Measurements from ENCODE around the gene HIPK2. TPM values are rescaled to one million over a fixed set of nuclear protein-coding genes. Genes with fewer than 3 reads are reported as not detected.

HIPK2 gene
- total and polyA plus RNA-seq, 2 experiments from 2014 or later: 7.3 to 16.9 TPM

DNA sequence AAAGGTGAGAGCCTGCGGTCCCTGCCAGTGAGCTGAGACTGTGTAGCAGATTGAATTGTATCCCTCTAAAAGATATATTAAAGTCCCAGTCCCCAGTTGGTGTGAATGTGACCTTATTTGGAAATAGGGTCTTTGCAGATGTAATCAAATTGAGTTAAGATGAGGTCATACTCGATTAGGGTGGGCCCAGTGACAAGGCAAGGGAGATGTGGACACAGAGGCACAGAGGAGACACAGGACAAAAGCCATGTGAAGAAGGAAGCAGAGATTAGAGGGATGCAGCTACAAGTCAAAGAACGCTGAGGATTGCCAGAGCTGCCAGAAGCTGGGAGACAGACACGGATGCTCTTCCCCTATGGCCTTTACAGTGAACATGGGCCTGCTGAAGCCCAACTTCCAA is 150.0 kb downstream of the HIPK2 start:
- no peak overlapping the region for H3K27ac Mint-ChIP-seq
- H3F3A ChIP-seq (replicated peaks; ENCODE audit: low read depth): no peaks in the 10 kb centered on the region
- no peaks in the 10 kb centered on the region for H3K27me3 ChIP-seq (ENCODE audit: insufficient read depth)
- no peak overlapping the region; the same call in 1 of the 2 replicates for H3K27ac ChIP-seq (ENCODE audit: low read depth)
- ATAC-seq (no peak), DNase-seq (ENCODE audit: low spot score) (no peak)
- H2AFZ ChIP-seq: no peak overlapping the region
- H4K20me1 ChIP-seq (replicated peaks; ENCODE audit: insufficient read depth): no peaks in the 10 kb centered on the region
- no peaks in the 10 kb centered on the region for H3K9me2 ChIP-seq (ENCODE audit: insufficient read depth)
- H3K36me3 Mint-ChIP-seq (ENCODE audit: low read depth): peaks cover 25% of the 10 kb centered on the region
- H3K4me2 ChIP-seq: no peak overlapping the region
- H3K79me2 ChIP-seq (replicated peaks; ENCODE audit: insufficient read depth): no peaks in the 10 kb centered on the region
- H3K9me3 Mint-ChIP-seq: no peaks in the 10 kb centered on the region; the same call in 2 of the 3 replicates
- H3K4me1 Mint-ChIP-seq: peaks cover 10% of the 10 kb centered on the region
- no peak overlapping the region for H3K4me3 Mint-ChIP-seq
- no peaks in the 10 kb centered on the region for H3K36me3 ChIP-seq (ENCODE audit: insufficient read depth)
- H3K4me1 ChIP-seq (ENCODE audit: insufficient read depth): peaks cover 3% of the 10 kb centered on the region; the same call in 1 of the 2 replicates
- peaks cover 6% of the 10 kb centered on the region for H3K27me3 Mint-ChIP-seq (ENCODE audit: insufficient read depth, low read depth, poor library complexity)
- no peak for TF ChIP-seq ZNF114 (CRISPR knock-in tag; IDR thresholded peaks at IDR 0.05)
- no peak for TF ChIP-seq JUNB (IDR thresholded peaks at IDR 0.05; ENCODE audit: unreplicated experiment)
- TF ChIP-seq, protein P1, sequence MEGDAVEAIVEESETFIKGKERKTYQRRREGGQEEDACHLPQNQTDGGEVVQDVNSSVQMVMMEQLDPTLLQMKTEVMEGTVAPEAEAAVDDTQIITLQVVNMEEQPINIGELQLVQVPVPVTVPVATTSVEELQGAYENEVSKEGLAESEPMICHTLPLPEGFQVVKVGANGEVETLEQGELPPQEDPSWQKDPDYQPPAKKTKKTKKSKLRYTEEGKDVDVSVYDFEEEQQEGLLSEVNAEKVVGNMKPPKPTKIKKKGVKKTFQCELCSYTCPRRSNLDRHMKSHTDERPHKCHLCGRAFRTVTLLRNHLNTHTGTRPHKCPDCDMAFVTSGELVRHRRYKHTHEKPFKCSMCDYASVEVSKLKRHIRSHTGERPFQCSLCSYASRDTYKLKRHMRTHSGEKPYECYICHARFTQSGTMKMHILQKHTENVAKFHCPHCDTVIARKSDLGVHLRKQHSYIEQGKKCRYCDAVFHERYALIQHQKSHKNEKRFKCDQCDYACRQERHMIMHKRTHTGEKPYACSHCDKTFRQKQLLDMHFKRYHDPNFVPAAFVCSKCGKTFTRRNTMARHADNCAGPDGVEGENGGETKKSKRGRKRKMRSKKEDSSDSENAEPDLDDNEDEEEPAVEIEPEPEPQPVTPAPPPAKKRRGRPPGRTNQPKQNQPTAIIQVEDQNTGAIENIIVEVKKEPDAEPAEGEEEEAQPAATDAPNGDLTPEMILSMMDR (conservative IDR thresholded peaks at IDR 0.05; ENCODE audit: low read depth in 2 of 2): no peak
- no peak for TF ChIP-seq STAT1 (IDR thresholded peaks at IDR 0.05; ENCODE audit: unreplicated experiment)
- TF ChIP-seq, protein P2, sequence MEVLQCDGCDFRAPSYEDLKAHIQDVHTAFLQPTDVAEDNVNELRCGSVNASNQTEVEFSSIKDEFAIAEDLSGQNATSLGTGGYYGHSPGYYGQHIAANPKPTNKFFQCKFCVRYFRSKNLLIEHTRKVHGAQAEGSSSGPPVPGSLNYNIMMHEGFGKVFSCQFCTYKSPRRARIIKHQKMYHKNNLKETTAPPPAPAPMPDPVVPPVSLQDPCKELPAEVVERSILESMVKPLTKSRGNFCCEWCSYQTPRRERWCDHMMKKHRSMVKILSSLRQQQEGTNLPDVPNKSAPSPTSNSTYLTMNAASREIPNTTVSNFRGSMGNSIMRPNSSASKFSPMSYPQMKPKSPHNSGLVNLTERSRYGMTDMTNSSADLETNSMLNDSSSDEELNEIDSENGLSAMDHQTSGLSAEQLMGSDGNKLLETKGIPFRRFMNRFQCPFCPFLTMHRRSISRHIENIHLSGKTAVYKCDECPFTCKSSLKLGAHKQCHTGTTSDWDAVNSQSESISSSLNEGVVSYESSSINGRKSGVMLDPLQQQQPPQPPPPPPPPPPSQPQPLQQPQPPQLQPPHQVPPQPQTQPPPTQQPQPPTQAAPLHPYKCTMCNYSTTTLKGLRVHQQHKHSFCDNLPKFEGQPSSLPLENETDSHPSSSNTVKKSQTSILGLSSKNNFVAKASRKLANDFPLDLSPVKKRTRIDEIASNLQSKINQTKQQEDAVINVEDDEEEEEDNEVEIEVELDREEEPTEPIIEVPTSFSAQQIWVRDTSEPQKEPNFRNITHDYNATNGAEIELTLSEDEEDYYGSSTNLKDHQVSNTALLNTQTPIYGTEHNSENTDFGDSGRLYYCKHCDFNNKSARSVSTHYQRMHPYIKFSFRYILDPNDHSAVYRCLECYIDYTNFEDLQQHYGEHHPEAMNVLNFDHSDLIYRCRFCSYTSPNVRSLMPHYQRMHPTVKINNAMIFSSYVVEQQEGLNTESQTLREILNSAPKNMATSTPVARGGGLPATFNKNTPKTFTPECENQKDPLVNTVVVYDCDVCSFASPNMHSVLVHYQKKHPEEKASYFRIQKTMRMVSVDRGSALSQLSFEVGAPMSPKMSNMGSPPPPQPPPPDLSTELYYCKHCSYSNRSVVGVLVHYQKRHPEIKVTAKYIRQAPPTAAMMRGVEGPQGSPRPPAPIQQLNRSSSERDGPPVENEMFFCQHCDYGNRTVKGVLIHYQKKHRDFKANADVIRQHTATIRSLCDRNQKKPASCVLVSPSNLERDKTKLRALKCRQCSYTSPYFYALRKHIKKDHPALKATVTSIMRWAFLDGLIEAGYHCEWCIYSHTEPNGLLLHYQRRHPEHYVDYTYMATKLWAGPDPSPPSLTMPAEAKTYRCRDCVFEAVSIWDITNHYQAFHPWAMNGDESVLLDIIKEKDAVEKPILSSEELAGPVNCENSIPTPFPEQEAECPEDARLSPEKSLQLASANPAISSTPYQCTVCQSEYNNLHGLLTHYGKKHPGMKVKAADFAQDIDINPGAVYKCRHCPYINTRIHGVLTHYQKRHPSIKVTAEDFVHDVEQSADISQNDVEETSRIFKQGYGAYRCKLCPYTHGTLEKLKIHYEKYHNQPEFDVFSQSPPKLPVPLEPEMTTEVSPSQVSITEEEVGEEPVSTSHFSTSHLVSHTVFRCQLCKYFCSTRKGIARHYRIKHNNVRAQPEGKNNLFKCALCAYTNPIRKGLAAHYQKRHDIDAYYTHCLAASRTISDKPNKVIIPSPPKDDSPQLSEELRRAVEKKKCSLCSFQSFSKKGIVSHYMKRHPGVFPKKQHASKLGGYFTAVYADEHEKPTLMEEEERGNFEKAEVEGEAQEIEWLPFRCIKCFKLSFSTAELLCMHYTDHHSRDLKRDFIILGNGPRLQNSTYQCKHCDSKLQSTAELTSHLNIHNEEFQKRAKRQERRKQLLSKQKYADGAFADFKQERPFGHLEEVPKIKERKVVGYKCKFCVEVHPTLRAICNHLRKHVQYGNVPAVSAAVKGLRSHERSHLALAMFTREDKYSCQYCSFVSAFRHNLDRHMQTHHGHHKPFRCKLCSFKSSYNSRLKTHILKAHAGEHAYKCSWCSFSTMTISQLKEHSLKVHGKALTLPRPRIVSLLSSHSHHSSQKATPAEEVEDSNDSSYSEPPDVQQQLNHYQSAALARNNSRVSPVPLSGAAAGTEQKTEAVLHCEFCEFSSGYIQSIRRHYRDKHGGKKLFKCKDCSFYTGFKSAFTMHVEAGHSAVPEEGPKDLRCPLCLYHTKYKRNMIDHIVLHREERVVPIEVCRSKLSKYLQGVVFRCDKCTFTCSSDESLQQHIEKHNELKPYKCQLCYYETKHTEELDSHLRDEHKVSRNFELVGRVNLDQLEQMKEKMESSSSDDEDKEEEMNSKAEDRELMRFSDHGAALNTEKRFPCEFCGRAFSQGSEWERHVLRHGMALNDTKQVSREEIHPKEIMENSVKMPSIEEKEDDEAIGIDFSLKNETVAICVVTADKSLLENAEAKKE (CRISPR knock-in tag; IDR thresholded peaks at IDR 0.05): no peak
- TF ChIP-seq POLR2AphosphoS5 (IDR thresholded peaks at IDR 0.05; ENCODE audit: low read depth): no peak
- no peak overlapping the region for H3K4me3 ChIP-seq

Data from GM23338 (cell line).